HepG2 (cell line): ENCODE data around the gene YWHAB. TPM values are rescaled to one million over a fixed set of nuclear protein-coding genes. Genes with fewer than 3 reads are reported as not detected.
A peak's percentile ranks its signal among the peaks of the same experiment; 100 is the strongest.

Source experiments
- AGO2 ChIP-seq: fragments of 200-400 bp; formaldehyde crosslinking; optimal IDR thresholded peaks from 2 replicates; pipeline ENCODE3; 2017; ENCODE audit warnings: mild to moderate bottlenecking, low read depth, low read length, moderate library complexity
- ATF2 ChIP-seq: sonication (generic); formaldehyde crosslinking; IDR thresholded peaks from 2 replicates; pipeline ENCODE4 v1.4.0; 2020; ENCODE audit warnings: missing genetic modification reagents
- ATF5 ChIP-seq: sonication (generic); formaldehyde crosslinking; IDR thresholded peaks from 2 replicates; pipeline ENCODE4 v1.4.0; 2020; ENCODE audit warnings: mild to moderate bottlenecking, low read depth, missing genetic modification reagents
- BCL6 ChIP-seq: IDR thresholded peaks from 2 replicates; pipeline ENCODE4 v1.6.1; 2016; ENCODE audit warnings: missing genetic modification reagents, missing compliant biosample characterization
- CENPBD1 ChIP-seq: sonication (generic); formaldehyde crosslinking; IDR thresholded peaks from 2 replicates; pipeline ENCODE4 v1.8.0; 2022; ENCODE audit warnings: missing genetic modification reagents, low read depth, mild to moderate bottlenecking, borderline replicate concordance
- DDIT3 ChIP-seq: sonication (generic); formaldehyde crosslinking; IDR thresholded peaks from 2 replicates; pipeline ENCODE4 v1.4.0; 2020; ENCODE audit warnings: mild to moderate bottlenecking, missing genetic modification reagents
- DNMT1 ChIP-seq: sonication (generic); formaldehyde crosslinking; IDR thresholded peaks from 2 replicates; pipeline ENCODE4 v1.5.1; 2020; ENCODE audit warnings: mild to moderate bottlenecking, missing genetic modification reagents
- FOXO1 ChIP-seq: sonication (generic); formaldehyde crosslinking; IDR thresholded peaks from 2 replicates; pipeline ENCODE4 v1.4.0; 2020; ENCODE audit warnings: missing genetic modification reagents
- FOXO4 ChIP-seq: sonication (generic); formaldehyde crosslinking; conservative IDR thresholded peaks from 2 replicates; pipeline ENCODE4 v1.8.1; 2023; ENCODE audit warnings: missing genetic modification reagents
- GPN1 ChIP-seq: sonication (generic); formaldehyde crosslinking; IDR thresholded peaks from 2 replicates; pipeline ENCODE4 v1.5.1; 2020; ENCODE audit warnings: missing genetic modification reagents, borderline replicate concordance
- JUNB ChIP-seq: sonication (generic); formaldehyde crosslinking; IDR thresholded peaks from 2 replicates; pipeline ENCODE4 v1.8.0; 2022; ENCODE audit warnings: missing genetic modification reagents, mild to moderate bottlenecking, borderline replicate concordance
- KDM3A ChIP-seq: IDR thresholded peaks from 2 replicates; pipeline ENCODE4 v1.6.1; 2018; ENCODE audit warnings: low read depth, missing compliant biosample characterization
- MTA3 ChIP-seq: sonication (generic); formaldehyde crosslinking; IDR thresholded peaks from 2 replicates; pipeline ENCODE4 v1.4.0; 2020; ENCODE audit warnings: missing genetic modification reagents
- PLRG1 ChIP-seq: fragments of 450-650 bp; conservative IDR thresholded peaks from 2 replicates; pipeline ENCODE4 v1.6.1; 2016
- RELA ChIP-seq: sonication (generic); formaldehyde crosslinking; IDR thresholded peaks from 2 replicates; pipeline ENCODE4 v1.4.0; 2020; ENCODE audit warnings: missing genetic modification reagents
- SCMH1 ChIP-seq: sonication (generic); formaldehyde crosslinking; IDR thresholded peaks from 2 replicates; pipeline ENCODE4 v1.9.0; 2021; ENCODE audit warnings: missing genetic modification reagents, mild to moderate bottlenecking, borderline replicate concordance
- SIX1 ChIP-seq: sonication (generic); formaldehyde crosslinking; IDR thresholded peaks from 2 replicates; pipeline ENCODE4 v1.4.0; 2020; ENCODE audit warnings: missing genetic modification reagents, borderline replicate concordance
- SKI ChIP-seq: fragments of 450-650 bp; IDR thresholded peaks from one replicate; pipeline ENCODE4 v1.6.1; 2018; ENCODE audit warnings: mild to moderate bottlenecking; ENCODE audit not compliant: partially characterized antibody
- TBX3 ChIP-seq: fragments of 450-650 bp; IDR thresholded peaks from 2 replicates; pipeline ENCODE4 v1.6.1; 2017; ENCODE audit warnings: antibody characterized with exemption, mild to moderate bottlenecking, inconsistent platforms, borderline replicate concordance
- TEF ChIP-seq: sonication (generic); formaldehyde crosslinking; IDR thresholded peaks from 2 replicates; pipeline ENCODE4 v1.5.0; 2020; ENCODE audit warnings: missing genetic modification reagents
- ZFX ChIP-seq: sonication (generic); formaldehyde crosslinking; IDR thresholded peaks from 2 replicates; pipeline ENCODE4 v1.4.0; 2020; ENCODE audit warnings: mild to moderate bottlenecking, low read depth, missing genetic modification reagents, moderate library complexity
- ZNF335 ChIP-seq: sonication (generic); formaldehyde crosslinking; IDR thresholded peaks from 2 replicates; pipeline ENCODE4 v1.4.0; 2020; ENCODE audit warnings: missing genetic modification reagents
- ZNF564 ChIP-seq: sonication (generic); formaldehyde crosslinking; IDR thresholded peaks from 2 replicates; pipeline ENCODE4 v1.8.1; 2023; ENCODE audit warnings: mild to moderate bottlenecking, missing genetic modification reagents
- ZNF580 ChIP-seq: IDR thresholded peaks from 2 replicates; pipeline ENCODE4 v1.6.1; 2016; ENCODE audit warnings: low read depth, borderline replicate concordance
- ZNF670 ChIP-seq: sonication (generic); formaldehyde crosslinking; IDR thresholded peaks from 2 replicates; pipeline ENCODE4 v1.8.0; 2022; ENCODE audit warnings: mild to moderate bottlenecking, missing genetic modification reagents, borderline replicate concordance
- polyA plus RNA-seq, 8 experiments: library from polyadenylated mRNA; depleted of rRNA in 3 of 8; stranded (reverse) in 7 of 8; unstranded in 1 of 8; fragments of >200 nt; fragmentation: Illumina TruSeq in 4 of 8; extraction: Trizol in 4 of 8; gene quantifications; 2 replicates each; pipeline versions ENCODE4 v1.2.1 to v1.2.3, GENCODE V29; 2011 to 2016; ENCODE audit warnings: low read depth in 4 of 8, missing spikeins in 1 of 8, mixed read lengths in 1 of 8; ENCODE audit not compliant: insufficient read depth in 1 of 8
- total RNA-seq, 5 experiments: library from RNA; depleted of rRNA; stranded (reverse); fragments of >200 nt; fragmentation: Illumina TruSeq; extraction: Trizol; gene quantifications; 2 replicates each; pipeline ENCODE4 v1.2.3, GENCODE V29; 2016; ENCODE audit warnings: low read depth in 1 of 5

Gene YWHAB
- total and polyA plus RNA-seq, 2 of the 13 experiments (the other 11 are each of a cell fraction or from before 2014, with no cell fraction given): 77.2 to 121 TPM

GRCh38 chr20:44911264-44911921 is 25.9 kb downstream of the YWHAB start (continued):
- TF ChIP-seq KDM3A (CRISPR knock-in tag) (no peak), FOXO1 (CRISPR knock-in tag) (no peak; the same call in 1 of the 2 replicates), ATF5 (CRISPR knock-in tag) (no peak), MTA3 (CRISPR knock-in tag) (no peak), DNMT1 (no peak; the same call in 1 of the 2 replicates), AGO2 (peak; percentile 9), GPN1 (CRISPR knock-in tag) (no peak; the same call in 1 of the 2 replicates), BCL6 (CRISPR knock-in tag) (no peak), PLRG1 (no peak), SIX1 (CRISPR knock-in tag) (no peak), TBX3 (no peak), SKI (peak; percentile 53), FOXO4 (no peak), ATF2 (peak; percentile 78; the same call in 1 of the 2 replicates), ZNF670 (CRISPR knock-in tag) (no peak; the same call in 1 of the 2 replicates), SCMH1 (CRISPR knock-in tag) (no peak), JUNB (CRISPR knock-in tag) (no peak), ZFX (peak; percentile 47; the same call in 1 of the 2 replicates), TEF (CRISPR knock-in tag) (0 out of 2 replicates have a peak, but pooled peaks have one; percentile 39), CENPBD1 (no peak), ZNF564 (CRISPR knock-in tag) (peak; percentile 59), RELA (CRISPR knock-in tag) (no peak), DDIT3 (CRISPR knock-in tag) (0 out of 2 replicates have a peak, but pooled peaks have one; percentile 74), ZNF580 (CRISPR knock-in tag) (peak; percentile 75; the same call in 1 of the 2 replicates), ZNF335 (CRISPR knock-in tag) (0 out of 2 replicates have a peak, but pooled peaks have one; percentile 41)
